Neutrophil (primary cell): ENCODE measurements around the gene WSB1.

Experiments used
- H3K27ac ChIP-seq: fragments of 200-600 bp; sonication (generic); 2 replicates; pipeline ENCODE4 v1.5.1; 2016; ENCODE audit warnings: mild to moderate bottlenecking, moderate library complexity
- H3K27me3 ChIP-seq: fragments of 200-600 bp; sonication (generic); 2 replicates; pipeline ENCODE4 v1.6.0; 2016; ENCODE audit warnings: mild to moderate bottlenecking
- H3K36me3 ChIP-seq: fragments of 200-600 bp; sonication (generic); 2 replicates; pipeline ENCODE4 v1.5.1; 2017
- H3K4me1 ChIP-seq, 2 experiments: fragments of 200-600 bp in 1 of 2; sonication (generic) in 1 of 2; 1 replicate in 1 of 2; 2 replicates in 1 of 2; pipeline versions ENCODE4 v1.5.1 to v1.6.1; 2013 to 2016; ENCODE audit warnings: low read depth in 1 of 2, low read length in 1 of 2, mild to moderate bottlenecking in 1 of 2, moderate library complexity in 1 of 2; ENCODE audit not compliant: control insufficient read depth in 1 of 2, insufficient read depth in 1 of 2
- H3K4me3 ChIP-seq, 2 experiments: fragments of 200-600 bp in 1 of 2; sonication (generic) in 1 of 2; 1 replicate in 1 of 2; 2 replicates in 1 of 2; pipeline ENCODE4 v1.5.1; 2013 to 2016; ENCODE audit warnings: low read depth in 1 of 2, low read length in 1 of 2, mild to moderate bottlenecking in 1 of 2, moderate library complexity in 1 of 2
- H3K9me3 ChIP-seq: fragments of 200-600 bp; sonication (generic); 2 replicates; pipeline ENCODE4 v1.5.1; 2016
- TF ChIP-seq, protein P1 (sequence below): fragments of 200-600 bp; sonication (generic); IDR thresholded peaks from 2 replicates; pipeline ENCODE4 v1.5.1; 2016; ENCODE audit warnings: antibody characterized with exemption

The WSB1 gene

DNA sequence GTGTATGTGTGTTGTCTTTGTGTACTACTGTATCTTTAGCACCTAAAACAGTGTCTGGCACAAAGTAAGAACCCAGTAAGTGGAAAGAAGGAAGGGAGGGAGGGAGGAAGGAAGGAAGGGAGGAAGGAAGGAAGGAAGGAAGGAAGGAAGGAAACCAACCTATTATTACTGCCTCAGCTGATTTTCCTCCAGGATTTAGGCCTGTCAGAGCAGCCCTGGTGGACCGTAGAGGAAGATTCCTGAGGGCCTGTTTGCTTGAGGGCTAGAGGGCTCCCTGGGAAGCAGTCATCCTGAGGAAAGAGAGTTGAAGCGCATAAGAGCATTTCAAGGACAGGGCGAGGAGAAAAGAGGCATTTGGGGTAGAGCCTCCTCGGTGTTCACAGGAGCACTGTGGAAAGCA, 61.5 kb downstream of the WSB1 start:
- Histone ChIP-seq H3K4me1 (peaks cover 12 to 19% of the 10 kb centered on the region in 2 experiments), H3K27me3 (no peaks in the 10 kb centered on the region), H3K27ac (no peak overlapping the region), H3K36me3 (no peaks in the 10 kb centered on the region), H3K4me3 (no peak overlapping the region), H3K9me3 (no peaks in the 10 kb centered on the region)
- TF ChIP-seq, protein P1, sequence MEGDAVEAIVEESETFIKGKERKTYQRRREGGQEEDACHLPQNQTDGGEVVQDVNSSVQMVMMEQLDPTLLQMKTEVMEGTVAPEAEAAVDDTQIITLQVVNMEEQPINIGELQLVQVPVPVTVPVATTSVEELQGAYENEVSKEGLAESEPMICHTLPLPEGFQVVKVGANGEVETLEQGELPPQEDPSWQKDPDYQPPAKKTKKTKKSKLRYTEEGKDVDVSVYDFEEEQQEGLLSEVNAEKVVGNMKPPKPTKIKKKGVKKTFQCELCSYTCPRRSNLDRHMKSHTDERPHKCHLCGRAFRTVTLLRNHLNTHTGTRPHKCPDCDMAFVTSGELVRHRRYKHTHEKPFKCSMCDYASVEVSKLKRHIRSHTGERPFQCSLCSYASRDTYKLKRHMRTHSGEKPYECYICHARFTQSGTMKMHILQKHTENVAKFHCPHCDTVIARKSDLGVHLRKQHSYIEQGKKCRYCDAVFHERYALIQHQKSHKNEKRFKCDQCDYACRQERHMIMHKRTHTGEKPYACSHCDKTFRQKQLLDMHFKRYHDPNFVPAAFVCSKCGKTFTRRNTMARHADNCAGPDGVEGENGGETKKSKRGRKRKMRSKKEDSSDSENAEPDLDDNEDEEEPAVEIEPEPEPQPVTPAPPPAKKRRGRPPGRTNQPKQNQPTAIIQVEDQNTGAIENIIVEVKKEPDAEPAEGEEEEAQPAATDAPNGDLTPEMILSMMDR, result no peak

DNA sequence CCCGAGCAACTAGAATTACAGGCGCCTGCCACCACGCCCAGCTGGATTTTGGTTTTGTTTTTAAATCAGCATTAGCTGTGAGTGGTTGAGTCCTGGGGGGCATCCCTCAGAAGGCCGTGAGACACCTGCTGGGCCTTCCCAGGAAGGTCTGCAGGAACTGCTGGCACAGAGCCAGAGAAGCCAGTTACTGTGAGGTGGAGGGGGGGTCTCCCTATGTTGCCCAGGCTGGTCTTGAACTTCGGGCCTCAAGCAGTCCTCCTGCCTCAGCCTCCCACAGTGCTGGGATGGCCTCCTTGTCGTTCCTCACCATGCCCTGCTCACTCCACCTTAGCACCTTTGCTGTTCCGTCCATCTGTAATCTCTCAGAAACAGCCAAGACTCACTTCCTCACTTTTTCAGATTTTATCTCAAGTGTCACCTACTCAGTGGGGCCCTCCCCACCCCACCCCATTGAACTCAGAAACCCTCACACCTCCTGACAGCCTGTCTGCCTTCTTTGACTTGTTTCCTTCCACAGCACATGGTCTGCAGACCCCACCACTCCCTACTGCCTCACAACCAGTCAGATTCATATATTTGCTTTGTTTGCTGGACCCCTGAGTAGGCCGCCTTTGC, 62.3 kb downstream of the WSB1 start:
- Histone ChIP-seq H3K9me3 (no peaks in the 10 kb centered on the region), H3K4me3 (no peak overlapping the region), H3K4me1 (peaks cover 16 to 23% of the 10 kb centered on the region in 2 experiments), H3K27ac (no peak overlapping the region), H3K36me3 (no peaks in the 10 kb centered on the region), H3K27me3 (no peaks in the 10 kb centered on the region)
- TF ChIP-seq, protein P1, result no peak

DNA sequence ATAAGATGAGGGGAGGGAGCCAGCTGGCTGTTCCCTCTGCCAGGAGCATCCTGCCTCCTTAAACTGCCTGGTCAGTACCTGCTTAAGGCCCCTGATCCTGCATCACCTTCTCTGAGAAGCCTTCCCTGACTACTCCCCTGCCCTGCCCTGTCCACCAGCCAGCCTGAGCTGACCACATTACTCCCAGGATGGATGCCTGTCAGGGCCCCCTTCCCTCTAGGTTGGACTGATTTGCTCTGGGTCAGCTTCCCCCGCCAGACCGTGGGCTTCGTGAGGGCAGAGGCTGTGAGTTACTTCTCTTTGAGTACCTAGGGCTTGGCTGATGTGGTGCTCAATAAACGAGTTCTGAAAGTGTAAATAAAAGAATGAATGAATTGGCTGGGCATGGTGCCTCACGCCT, 63.3 kb downstream of the WSB1 start:
- H3K4me3 ChIP-seq, result no peak overlapping the region
- H3K27me3 ChIP-seq, result no peaks in the 10 kb centered on the region
- H3K36me3 ChIP-seq, result no peaks in the 10 kb centered on the region
- no peaks in the 10 kb centered on the region for H3K9me3 ChIP-seq
- TF ChIP-seq, protein P1, result no peak
- peaks cover 16 to 23% of the 10 kb centered on the region in 2 experiments for H3K4me1 ChIP-seq
- H3K27ac ChIP-seq, result no peak overlapping the region

DNA sequence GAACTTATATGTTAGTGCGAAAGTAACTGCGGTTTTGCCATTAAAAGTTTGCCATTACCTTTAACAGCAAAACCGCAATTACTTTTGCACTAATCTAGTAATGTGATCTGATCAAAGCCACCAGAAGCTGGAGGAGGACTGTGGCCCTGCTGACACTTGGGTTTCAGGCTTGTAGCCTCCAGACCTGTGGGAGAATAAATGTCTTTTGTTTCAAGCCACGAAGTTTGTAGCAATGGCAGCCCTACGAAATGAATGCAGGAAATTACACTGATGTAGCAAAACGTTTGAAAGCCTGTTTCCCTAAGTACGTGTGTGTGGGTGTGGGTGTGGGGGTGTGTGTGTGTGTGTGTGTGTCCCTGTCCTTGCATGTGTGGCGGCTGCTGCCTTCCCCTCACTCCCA, 66.6 kb downstream of the WSB1 start:
- TF ChIP-seq, protein P1, result no peak
- no peaks in the 10 kb centered on the region for H3K36me3 ChIP-seq
- no peak overlapping the region for H3K27ac ChIP-seq
- no peaks in the 10 kb centered on the region for H3K27me3 ChIP-seq
- H3K4me3 ChIP-seq, result no peak overlapping the region
- H3K4me1 ChIP-seq, result peaks cover 5 to 6% of the 10 kb centered on the region in 2 experiments
- H3K9me3 ChIP-seq, result no peaks in the 10 kb centered on the region

DNA sequence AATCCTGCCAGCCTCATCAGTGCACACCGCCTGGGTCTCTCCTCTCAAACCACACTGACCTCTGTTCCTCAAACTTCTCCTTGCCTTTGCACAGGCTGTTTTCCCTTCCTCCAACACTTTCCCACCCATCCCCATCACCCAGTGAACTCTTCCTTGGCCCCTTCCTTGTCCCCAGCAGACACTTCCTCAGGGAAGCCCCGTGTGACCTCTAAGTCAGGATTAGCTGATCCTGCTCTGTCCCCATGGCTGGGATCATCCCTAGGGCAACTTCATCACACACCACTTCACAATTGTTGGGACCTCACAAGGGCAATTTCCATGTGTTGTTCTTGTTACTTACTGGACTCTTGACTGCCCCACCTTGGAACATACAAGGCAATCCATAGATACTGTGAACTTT, 67.8 kb downstream of the WSB1 start:
- no peaks in the 10 kb centered on the region for H3K27me3 ChIP-seq
- no peaks in the 10 kb centered on the region for H3K36me3 ChIP-seq
- no peak overlapping the region for H3K27ac ChIP-seq
- TF ChIP-seq, protein P1, result no peak
- peaks cover 5 to 6% of the 10 kb centered on the region in 2 experiments for H3K4me1 ChIP-seq
- H3K4me3 ChIP-seq, result no peak overlapping the region
- H3K9me3 ChIP-seq, result no peaks in the 10 kb centered on the region
